Stimulated activated CD8-positive, alpha-beta memory T cell treated with anti-CD3 and anti-CD28 coated beads, Interleukin-4, amount 100 ng/mL, for 24 hours (primary cell): ENCODE results near the gene STK32C.

Experiments used
- DNase-seq: peaks from one replicate; pipeline ENCODE4 v3.0.0-alpha.2; 2020; ENCODE audit warnings: low read depth

STK32C gene

GRCh38 chr10:132247943-132248342 lies 59.8 kb downstream of the STK32C start:
- DNase-seq, result no peak

- no peak for DNase-seq
Measured at GRCh38 chr10:132246296-132246695, 61.5 kb downstream of the STK32C start.

GRCh38 chr10:132245056-132245455 lies 62.7 kb downstream of the STK32C start:
- DNase-seq, result no peak

GRCh38 chr10:132243626-132244025 lies 64.1 kb downstream of the STK32C start:
- DNase-seq, result no peak

GRCh38 chr10:132243141-132243540 lies 64.6 kb downstream of the STK32C start:
- DNase-seq, result no peak

GRCh38 chr10:132242103-132242840 lies 65.5 kb downstream of the STK32C start:
- DNase-seq, result no peak

- DNase-seq, result no peak
Measured at GRCh38 chr10:132241496-132241895, 66.3 kb downstream of the STK32C start.

GRCh38 chr10:132241086-132241485 lies 66.7 kb downstream of the STK32C start:
- no peak for DNase-seq

GRCh38 chr10:132240581-132240980 lies 67.2 kb downstream of the STK32C start:
- DNase-seq, result no peak

GRCh38 chr10:132240156-132240555 lies 67.6 kb downstream of the STK32C start:
- DNase-seq, result no peak

GRCh38 chr10:132239126-132240031 lies 68.4 kb downstream of the STK32C start:
- DNase-seq, result no peak

- DNase-seq, result no peak
Measured at GRCh38 chr10:132238371-132239125, 69.2 kb downstream of the STK32C start.

GRCh38 chr10:132237871-132238270 lies 69.9 kb downstream of the STK32C start:
- DNase-seq, result no peak

GRCh38 chr10:132237396-132237795 lies 70.4 kb downstream of the STK32C start:
- no peak for DNase-seq

- no peak for DNase-seq
Measured at GRCh38 chr10:132236881-132237280, 70.9 kb downstream of the STK32C start.

- DNase-seq, result no peak
Measured at GRCh38 chr10:132236161-132236560, 71.6 kb downstream of the STK32C start.

- DNase-seq, result no peak
Measured at GRCh38 chr10:132234860-132235259, 72.9 kb downstream of the STK32C start.

- no peak for DNase-seq
Measured at GRCh38 chr10:132233501-132234085, 74.2 kb downstream of the STK32C start.

- no peak for DNase-seq
Measured at GRCh38 chr10:132232981-132233380, 74.8 kb downstream of the STK32C start.

GRCh38 chr10:132232023-132232951 lies 75.5 kb downstream of the STK32C start:
- no peak for DNase-seq

- no peak for DNase-seq
Measured at GRCh38 chr10:132231656-132232022, 76.1 kb downstream of the STK32C start.
